Activated B cell treated with CpG ODN at 0.5 μM for 24 hours (primary cell): ENCODE measurements around the gene ZNHIT2. TPM values are rescaled to one million over a fixed set of nuclear protein-coding genes. Genes with fewer than 3 reads are reported as not detected.
A peak's percentile ranks its signal among the peaks of the same experiment; 100 is the strongest.
"Not testable (repeated sequence)": the region's sequence is repeated elsewhere in the genome, so short reads cannot be mapped to it uniquely, and the experiment has no call there.

Source experiments
- ATAC-seq: fragments of 200-7000 bp; cut with Tn5 transposase; one replicate; pipeline ENCODE4 v1.10.0; 2021; ENCODE audit warnings: low read depth, mild to moderate bottlenecking, moderate library complexity
- CTCF ChIA-PET: fragments of 350-600 bp; sonication (Branson Sonifier 250); formaldehyde crosslinking; loops from one replicate; lab custom pipeline; 2021; ENCODE audit warnings: antibody characterized with exemption; lab: Charles Lee
- POLR2A ChIA-PET: fragments of 350-600 bp; sonication (Branson Sonifier 250); formaldehyde crosslinking; loops from one replicate; lab custom pipeline; 2021; ENCODE audit warnings: antibody characterized with exemption; lab: Charles Lee
- DNase-seq: peaks from one replicate; pipeline ENCODE4 v3.0.0; 2022
- H3K27ac Mint-ChIP-seq: one replicate; pipeline ENCODE4 v1.8.0; 2020; ENCODE audit warnings: mixed read lengths
- H3K27me3 Mint-ChIP-seq: one replicate; pipeline ENCODE4 v1.8.0; 2021; ENCODE audit warnings: mixed read lengths
- H3K36me3 Mint-ChIP-seq: one replicate; pipeline ENCODE4 v1.8.0; 2021; ENCODE audit warnings: low read depth, mixed read lengths
- H3K4me1 Mint-ChIP-seq: one replicate; pipeline ENCODE4 v1.8.0; 2021; ENCODE audit warnings: mixed read lengths
- H3K4me3 Mint-ChIP-seq: one replicate; pipeline ENCODE4 v1.8.0; 2020; ENCODE audit warnings: mild to moderate bottlenecking, mixed read lengths
- H3K9me3 Mint-ChIP-seq: one replicate; pipeline ENCODE4 v1.8.0; 2020; ENCODE audit warnings: mixed read lengths
- intact Hi-C: fragments of 100-400 bp; cut with micrococcal nuclease; formaldehyde crosslinking; loops from one replicate; pipeline ENCODE4 v1.15.1; 2024
- total RNA-seq: library from RNA; stranded (reverse); gene quantifications from 2 replicates; pipeline ENCODE4 v1.2.3, GENCODE V29; 2022
- TF ChIP-seq, protein P1 (sequence below): fragments of 200-600 bp; IDR thresholded peaks from one replicate; pipeline ENCODE4 v1.8.0; 2022; ENCODE audit warnings: antibody characterized with exemption, mild to moderate bottlenecking

The ZNHIT2 gene
- total RNA-seq, 1 donor from 2014 or later, result 13.4 TPM

DNA sequence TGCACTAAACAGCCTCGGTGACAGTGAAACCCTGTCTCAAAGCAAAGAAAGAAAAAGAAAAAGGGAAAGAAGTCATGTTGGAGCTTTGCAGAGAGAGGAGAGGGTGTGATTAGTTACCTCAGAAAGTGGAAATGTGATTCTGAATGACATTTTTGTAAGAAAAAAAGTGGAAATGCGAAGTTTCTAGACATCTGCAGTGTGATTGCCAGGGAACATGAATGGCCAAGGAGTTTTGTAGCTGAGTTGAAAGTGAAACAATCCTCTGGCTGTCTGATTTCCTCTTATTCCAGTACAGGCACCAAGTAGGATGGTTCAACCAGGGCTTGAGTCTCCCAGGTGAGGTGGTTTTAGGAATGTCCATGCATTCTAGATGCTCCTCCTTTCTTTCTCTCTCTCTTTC lies 34.6 kb upstream of the ZNHIT2 start:
- TF ChIP-seq, protein P1, sequence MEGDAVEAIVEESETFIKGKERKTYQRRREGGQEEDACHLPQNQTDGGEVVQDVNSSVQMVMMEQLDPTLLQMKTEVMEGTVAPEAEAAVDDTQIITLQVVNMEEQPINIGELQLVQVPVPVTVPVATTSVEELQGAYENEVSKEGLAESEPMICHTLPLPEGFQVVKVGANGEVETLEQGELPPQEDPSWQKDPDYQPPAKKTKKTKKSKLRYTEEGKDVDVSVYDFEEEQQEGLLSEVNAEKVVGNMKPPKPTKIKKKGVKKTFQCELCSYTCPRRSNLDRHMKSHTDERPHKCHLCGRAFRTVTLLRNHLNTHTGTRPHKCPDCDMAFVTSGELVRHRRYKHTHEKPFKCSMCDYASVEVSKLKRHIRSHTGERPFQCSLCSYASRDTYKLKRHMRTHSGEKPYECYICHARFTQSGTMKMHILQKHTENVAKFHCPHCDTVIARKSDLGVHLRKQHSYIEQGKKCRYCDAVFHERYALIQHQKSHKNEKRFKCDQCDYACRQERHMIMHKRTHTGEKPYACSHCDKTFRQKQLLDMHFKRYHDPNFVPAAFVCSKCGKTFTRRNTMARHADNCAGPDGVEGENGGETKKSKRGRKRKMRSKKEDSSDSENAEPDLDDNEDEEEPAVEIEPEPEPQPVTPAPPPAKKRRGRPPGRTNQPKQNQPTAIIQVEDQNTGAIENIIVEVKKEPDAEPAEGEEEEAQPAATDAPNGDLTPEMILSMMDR, result no peak
- ATAC-seq, result no peak
- Mint-ChIP-seq H3K27me3 (no peaks in the 10 kb centered on the region), H3K4me3 (peak overlapping the region; percentile 30), H3K36me3 (no peaks in the 10 kb centered on the region), H3K4me1 (peaks cover 22% of the 10 kb centered on the region), H3K9me3 (no peaks in the 10 kb centered on the region), H3K27ac (peak overlapping the region; percentile 26)
- no peak for DNase-seq
- intact Hi-C loops, result no loop called here
- ChIA-PET POLR2A (interaction anchor here (0.7 to 2.3 kb wide), 3 partner anchors 17 to 30 kb away, joined by 3 to 15 read pairs (median 6); partner anchors contain the start of gene SYVN1), CTCF (no interaction called here)

DNA sequence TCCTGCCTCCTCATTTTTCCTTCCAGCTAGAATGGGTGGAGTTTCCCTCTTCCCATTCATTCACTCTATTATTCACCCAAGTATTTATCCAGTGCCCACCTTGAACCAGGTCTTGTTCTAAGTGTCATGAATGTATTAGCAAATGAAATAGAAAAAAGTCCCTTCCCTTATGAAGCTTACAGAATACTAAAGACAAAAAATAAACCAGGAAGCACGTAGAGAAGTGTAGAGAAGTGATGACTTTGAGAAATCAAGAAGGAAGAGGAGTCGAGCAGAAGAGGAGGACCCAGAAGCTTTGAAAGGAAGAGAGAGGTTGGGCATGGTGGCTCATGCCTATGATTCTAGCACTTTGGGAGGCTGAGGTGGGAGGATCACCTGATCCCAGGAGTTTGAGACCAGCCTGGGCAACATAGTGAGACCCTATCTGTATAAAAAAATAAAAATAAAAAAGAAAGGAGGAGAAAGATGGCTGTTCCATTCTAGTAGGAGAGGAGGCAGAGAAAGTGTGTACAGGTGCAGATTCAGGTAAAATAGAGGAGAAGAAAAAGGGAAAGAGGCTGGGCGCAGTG lies 33.9 kb upstream of the ZNHIT2 start:
- intact Hi-C loops, result no loop called here
- Mint-ChIP-seq H3K4me3 (no peak overlapping the region), H3K4me1 (peaks cover 28% of the 10 kb centered on the region), H3K36me3 (no peaks in the 10 kb centered on the region), H3K9me3 (no peaks in the 10 kb centered on the region), H3K27me3 (no peaks in the 10 kb centered on the region), H3K27ac (peak overlapping the region; percentile 64)
- ChIA-PET CTCF (no interaction called here), POLR2A (interaction anchor here (1.2 to 2.3 kb wide), 2 partner anchors 17 to 21 kb away, joined by 6 to 15 read pairs; partner anchors contain the start of gene SYVN1)
- no peak for DNase-seq
- no peak for ATAC-seq
- TF ChIP-seq, protein P1, result no peak

DNA sequence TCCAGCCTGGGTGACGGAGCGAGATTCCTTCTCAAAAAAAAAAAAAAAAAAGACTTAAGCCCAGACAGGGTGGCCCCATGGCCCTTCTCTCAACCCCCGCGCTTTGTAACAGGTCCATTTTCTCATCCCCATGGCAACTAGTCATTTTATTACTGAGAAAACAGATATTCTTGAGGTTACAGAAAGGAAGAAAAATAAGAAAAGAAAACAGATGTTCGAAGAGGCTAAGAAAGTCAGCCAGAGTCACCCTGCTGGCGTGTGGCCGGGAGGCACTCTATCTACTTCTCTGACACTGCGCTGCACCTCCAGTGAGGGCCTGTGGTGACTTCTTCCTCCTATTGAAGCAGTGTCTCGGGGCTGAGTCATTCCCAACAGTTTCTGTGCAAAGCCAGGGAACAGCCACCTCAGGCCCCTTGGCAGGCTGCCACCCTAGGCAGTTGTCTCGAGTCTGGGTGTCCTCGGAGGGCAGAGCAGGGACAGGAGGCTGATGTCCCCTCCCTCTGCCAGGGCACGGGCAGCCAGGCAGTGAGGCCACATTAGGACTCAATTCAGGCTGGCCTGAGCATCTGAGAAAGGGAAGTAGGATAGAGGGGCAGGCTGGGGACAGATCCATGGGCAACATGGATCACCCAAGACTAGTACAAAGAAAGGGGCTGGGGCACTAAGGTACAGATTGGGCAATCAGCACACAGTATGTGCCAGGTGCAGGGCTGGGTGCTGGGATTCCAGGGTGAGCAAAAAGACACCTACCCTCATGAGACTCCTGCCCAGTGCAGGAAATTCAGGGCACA lies 33.2 kb upstream of the ZNHIT2 start:
- TF ChIP-seq, protein P1, result no peak
- DNase-seq (no peak), ATAC-seq (peak; percentile 53)
- Mint-ChIP-seq H3K27ac (no peak overlapping the region), H3K4me1 (peaks cover 35% of the 10 kb centered on the region), H3K36me3 (no peaks in the 10 kb centered on the region), H3K27me3 (no peaks in the 10 kb centered on the region), H3K4me3 (no peak overlapping the region), H3K9me3 (no peaks in the 10 kb centered on the region)
- POLR2A ChIA-PET, result interaction anchor here (1.6 to 2.3 kb wide), 2 partner anchors 15 to 16 kb away, joined by 6 to 15 read pairs; partner anchors contain the start of gene SYVN1
- CTCF ChIA-PET, result no interaction called here
- intact Hi-C loops, result no loop called here

DNA sequence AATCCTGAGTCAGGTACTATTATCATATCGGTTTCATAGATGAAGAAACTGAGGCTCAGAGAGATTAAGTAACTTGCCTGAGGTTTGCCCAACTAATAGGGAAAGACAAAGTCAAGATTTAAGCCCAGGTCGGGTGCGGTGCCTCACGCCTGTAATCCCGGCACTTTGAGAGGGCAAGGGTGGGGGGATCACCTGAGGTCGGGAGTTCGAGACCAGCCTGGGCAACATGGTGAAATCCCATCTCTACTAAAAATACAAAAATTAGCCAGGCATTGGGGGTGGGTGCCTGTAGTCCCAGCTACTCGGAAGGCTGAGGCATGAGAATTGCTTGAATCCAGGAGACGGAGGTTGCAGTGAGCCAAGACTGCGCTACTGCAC lies 32.6 kb upstream of the ZNHIT2 start:
- CTCF ChIA-PET, H3K27me3 Mint-ChIP-seq, H3K9me3 Mint-ChIP-seq, H3K36me3 Mint-ChIP-seq, DNase-seq, H3K4me3 Mint-ChIP-seq, ATAC-seq, intact Hi-C loops, H3K27ac Mint-ChIP-seq: not testable (repeated sequence)
- peaks cover 41% of the 10 kb centered on the region for H3K4me1 Mint-ChIP-seq
- POLR2A ChIA-PET, result interaction anchor here (1.6 kb wide), 1 partner anchor 15 kb away, joined by 6 read pairs; no protein-coding TSS in a partner anchor

DNA sequence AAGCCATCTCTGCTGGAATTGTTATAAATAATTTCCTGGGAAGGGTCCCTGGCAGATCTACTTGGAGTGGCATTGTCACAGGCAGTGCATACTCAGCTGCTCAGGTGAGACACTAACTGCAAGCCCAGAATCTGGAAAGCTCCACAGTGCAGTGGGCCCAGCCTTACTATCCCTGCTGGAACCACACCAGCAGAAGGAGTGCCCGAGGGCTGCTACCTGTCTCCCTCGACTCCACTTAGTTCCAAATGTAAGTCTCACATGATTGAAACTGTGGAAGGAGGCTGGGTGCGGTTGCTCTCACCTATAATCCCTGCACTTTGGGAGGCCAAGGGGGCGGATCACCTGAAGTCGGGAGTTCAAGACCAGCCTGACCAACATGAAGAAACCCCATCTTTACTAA lies 31.2 kb upstream of the ZNHIT2 start:
- POLR2A ChIA-PET, result interaction anchor here (0.7 to 1.6 kb wide), 2 partner anchors 13 to 43 kb away, joined by 6 to 9 read pairs; no protein-coding TSS in a partner anchor
- H3K36me3 Mint-ChIP-seq, result no peaks in the 10 kb centered on the region
- intact Hi-C loops, result no loop called here
- DNase-seq (no peak), ATAC-seq (no peak)
- CTCF ChIA-PET, result interaction anchor here (1.4 kb wide), 1 partner anchor 31 kb away, joined by 3 read pairs; no protein-coding TSS in a partner anchor
- no peaks in the 10 kb centered on the region for H3K27me3 Mint-ChIP-seq
- H3K4me3 Mint-ChIP-seq, result no peak overlapping the region
- H3K4me1 Mint-ChIP-seq, result peaks cover 42% of the 10 kb centered on the region
- H3K9me3 Mint-ChIP-seq, result no peaks in the 10 kb centered on the region
- H3K27ac Mint-ChIP-seq, result no peak overlapping the region
- TF ChIP-seq, protein P1, result no peak
